GM12801 (cell line): ENCODE measurements around the gene PSMG2.

ENCODE experiments used
- TF ChIP-seq, protein P1 (sequence below): IDR thresholded peaks from one replicate; pipeline ENCODE4 v1.5.1; 2011; ENCODE audit warnings: control low read depth; ENCODE audit not compliant: insufficient read length; ENCODE audit errors: extremely low read depth

PSMG2 gene

GRCh38 chr18:12659904-12660605, 42.8 kb upstream of the PSMG2 start:
- TF ChIP-seq, protein P1, sequence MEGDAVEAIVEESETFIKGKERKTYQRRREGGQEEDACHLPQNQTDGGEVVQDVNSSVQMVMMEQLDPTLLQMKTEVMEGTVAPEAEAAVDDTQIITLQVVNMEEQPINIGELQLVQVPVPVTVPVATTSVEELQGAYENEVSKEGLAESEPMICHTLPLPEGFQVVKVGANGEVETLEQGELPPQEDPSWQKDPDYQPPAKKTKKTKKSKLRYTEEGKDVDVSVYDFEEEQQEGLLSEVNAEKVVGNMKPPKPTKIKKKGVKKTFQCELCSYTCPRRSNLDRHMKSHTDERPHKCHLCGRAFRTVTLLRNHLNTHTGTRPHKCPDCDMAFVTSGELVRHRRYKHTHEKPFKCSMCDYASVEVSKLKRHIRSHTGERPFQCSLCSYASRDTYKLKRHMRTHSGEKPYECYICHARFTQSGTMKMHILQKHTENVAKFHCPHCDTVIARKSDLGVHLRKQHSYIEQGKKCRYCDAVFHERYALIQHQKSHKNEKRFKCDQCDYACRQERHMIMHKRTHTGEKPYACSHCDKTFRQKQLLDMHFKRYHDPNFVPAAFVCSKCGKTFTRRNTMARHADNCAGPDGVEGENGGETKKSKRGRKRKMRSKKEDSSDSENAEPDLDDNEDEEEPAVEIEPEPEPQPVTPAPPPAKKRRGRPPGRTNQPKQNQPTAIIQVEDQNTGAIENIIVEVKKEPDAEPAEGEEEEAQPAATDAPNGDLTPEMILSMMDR: peak; percentile 48

GRCh38 chr18:12668041-12668440, 34.8 kb upstream of the PSMG2 start:
- TF ChIP-seq, protein P1: no peak

DNA sequence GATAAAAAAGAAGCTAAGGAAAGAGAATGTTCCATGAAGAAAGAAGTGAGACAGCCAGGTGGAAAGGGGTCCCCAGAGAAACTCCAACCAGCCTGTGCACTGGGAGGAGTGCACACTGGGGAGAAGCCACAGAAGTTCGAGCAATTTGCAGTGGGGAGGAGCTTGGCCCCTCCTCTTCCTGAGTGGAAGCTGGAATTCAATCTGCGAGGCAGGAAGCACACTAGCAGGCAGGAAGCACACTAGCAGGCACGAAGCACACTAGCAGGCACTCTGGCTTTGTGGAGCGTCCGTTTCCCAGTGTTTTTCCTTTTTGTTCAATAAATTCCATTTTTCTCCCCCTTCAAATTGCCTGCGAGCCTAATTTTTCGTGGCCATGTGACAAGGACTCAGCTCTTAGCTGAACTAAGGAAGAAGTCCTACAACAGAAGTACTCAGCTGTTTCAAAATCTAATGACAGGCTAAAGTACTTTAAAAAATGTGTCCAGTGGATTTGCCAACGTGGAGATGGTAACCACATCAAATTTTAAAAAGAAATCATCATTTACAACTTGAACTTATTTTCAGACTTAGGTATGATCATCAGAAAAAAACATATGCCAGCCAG, 23.6 kb upstream of the PSMG2 start:
- TF ChIP-seq, protein P1: no peak

DNA sequence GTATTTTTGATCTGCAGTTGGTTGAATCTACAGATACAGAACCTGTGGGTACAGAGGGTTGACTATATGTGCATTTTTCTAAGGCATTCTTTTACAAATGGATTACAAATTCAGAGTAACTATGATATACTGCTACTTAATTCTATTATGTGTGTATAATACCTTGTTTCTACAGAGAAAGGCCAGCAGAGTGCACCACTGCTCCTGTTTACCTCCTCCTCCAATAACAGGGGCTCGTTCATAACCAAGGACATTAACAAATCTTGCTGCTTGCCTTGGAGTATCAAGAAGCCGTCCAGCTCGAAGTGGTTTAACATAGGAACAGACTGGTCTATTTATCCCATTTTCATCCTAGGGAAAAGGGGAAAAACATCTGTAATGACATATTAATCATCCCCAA, 16.7 kb upstream of the PSMG2 start:
- TF ChIP-seq, protein P1: no peak

GRCh38 chr18:12689256-12689850, 13.5 kb upstream of the PSMG2 start:
- TF ChIP-seq, protein P1: no peak

DNA sequence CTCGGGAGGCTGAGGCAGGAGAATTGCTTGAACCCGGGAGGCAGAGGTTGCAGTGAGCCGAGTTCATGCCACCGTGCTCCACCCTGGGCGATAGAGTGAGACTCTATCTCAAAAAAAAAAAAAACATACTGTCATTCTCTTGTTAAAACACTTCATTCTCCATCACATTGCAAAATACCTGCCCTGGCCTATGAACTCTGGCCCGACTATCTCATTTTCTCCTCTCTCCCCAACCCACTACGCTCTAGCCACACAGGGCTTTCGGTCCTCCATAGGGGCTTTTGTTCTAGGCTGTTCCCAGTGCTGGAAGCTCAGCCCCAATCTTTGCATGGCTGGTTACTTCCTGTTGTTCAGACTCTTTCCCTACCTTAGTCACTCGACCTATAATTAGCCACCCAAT, 10.6 kb upstream of the PSMG2 start:
- TF ChIP-seq, protein P1: no peak

GRCh38 chr18:12694032-12694431, 8.8 kb upstream of the PSMG2 start:
- TF ChIP-seq, protein P1: no peak
